CD4-positive, alpha-beta T cell treated with Interleukin-4 for 4 hours (primary cell): Measurements from ENCODE around the gene MEMO1.
"Not testable (repeated sequence)": the region's sequence is repeated elsewhere in the genome, so short reads cannot be mapped to it uniquely, and the experiment has no call there.

ENCODE experiments used
- DNase-seq: peaks from one replicate; pipeline ENCODE4 v3.0.0-alpha.2; 2020

Gene MEMO1

DNA sequence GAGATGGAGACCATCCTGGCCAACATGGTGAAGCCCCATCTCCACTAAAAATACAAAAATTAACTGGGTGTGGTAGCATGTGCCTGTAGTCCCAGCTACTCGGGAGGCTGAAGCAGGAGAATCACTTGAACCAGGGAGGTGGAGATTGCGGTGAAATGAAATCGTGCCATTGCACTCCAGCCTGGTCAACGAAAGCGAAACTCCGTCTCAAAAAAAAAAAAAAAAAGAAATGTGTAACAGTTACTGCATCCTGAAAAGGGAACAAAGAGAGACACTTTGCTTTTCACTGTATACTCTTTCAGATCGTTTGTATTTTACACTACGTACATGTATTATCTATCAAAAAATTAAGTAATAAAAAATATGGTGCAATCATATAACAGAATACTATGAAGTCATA is 53.9 kb downstream of the MEMO1 start:
- DNase-seq: not testable (repeated sequence)

DNA sequence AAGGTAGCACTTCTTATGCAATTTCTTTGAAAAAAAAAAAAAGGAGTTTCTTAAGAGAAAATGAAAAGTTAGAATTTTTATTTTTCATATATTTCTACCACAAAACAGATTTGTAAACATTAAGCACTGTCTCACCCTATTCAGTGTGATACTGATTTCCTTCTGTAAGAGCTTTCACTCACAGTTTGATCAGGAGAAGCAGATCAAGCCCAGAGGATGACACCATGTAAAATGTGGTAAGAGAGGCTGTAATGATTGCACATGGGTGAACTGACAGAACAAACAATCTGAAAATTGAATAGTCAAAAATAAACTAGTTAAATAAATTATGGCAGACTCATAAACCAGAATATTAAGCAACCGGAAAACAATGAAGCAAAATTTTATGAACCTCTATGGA is 54.5 kb downstream of the MEMO1 start:
- DNase-seq: no peak

GRCh38 chr2:31953095-31953494 is 57.7 kb downstream of the MEMO1 start:
- not testable (repeated sequence) for DNase-seq

DNA sequence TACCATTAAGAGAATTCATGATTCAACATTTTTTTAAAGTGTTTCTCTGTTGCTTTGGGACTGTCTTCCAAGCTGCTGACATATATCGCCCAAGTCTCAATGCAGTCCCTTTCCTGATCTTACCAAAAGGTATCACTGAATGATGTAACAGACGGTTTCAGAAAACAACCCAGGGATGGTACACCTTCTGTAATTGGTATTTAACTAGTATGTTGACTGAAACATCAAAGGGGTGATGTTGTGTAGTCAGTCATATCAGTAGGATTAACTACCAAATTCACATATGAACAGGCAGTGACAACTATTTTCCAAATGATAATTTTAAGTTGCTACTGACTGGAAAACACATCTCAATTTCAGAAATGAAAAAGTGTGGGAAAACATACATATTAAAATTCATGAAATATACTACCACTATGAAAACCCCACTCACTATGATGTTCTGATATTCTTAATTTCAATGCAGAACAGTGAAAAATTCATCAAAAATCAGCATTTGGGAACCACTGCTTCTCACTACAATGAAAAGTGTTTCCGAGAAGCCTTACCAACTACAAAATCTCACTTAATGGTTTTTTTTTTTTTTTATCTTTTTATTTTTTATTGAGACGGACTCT is 59.8 kb downstream of the MEMO1 start:
- DNase-seq: no peak

GRCh38 chr2:31947871-31948270 is 62.9 kb downstream of the MEMO1 start:
- no peak for DNase-seq

DNA sequence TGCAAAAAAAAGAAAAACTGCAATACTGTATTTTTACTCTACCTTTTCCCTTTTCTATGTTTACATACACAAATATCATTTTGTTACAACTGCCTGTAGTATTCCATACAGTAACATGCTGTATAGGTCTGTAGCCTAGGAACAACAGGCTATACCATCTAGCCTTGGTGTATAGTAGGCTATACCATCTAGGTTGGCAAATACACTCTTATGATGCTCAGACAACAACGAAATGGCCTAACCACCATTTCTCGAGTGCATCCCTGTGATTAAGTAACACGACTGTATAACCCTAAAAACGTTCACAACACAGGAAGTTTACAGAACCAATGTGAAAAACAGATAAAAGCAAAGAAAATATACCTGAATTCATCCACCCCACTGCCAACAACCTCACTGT is 64.0 kb downstream of the MEMO1 start:
- DNase-seq: no peak

GRCh38 chr2:31945572-31945935 is 65.3 kb downstream of the MEMO1 start:
- no peak for DNase-seq

DNA sequence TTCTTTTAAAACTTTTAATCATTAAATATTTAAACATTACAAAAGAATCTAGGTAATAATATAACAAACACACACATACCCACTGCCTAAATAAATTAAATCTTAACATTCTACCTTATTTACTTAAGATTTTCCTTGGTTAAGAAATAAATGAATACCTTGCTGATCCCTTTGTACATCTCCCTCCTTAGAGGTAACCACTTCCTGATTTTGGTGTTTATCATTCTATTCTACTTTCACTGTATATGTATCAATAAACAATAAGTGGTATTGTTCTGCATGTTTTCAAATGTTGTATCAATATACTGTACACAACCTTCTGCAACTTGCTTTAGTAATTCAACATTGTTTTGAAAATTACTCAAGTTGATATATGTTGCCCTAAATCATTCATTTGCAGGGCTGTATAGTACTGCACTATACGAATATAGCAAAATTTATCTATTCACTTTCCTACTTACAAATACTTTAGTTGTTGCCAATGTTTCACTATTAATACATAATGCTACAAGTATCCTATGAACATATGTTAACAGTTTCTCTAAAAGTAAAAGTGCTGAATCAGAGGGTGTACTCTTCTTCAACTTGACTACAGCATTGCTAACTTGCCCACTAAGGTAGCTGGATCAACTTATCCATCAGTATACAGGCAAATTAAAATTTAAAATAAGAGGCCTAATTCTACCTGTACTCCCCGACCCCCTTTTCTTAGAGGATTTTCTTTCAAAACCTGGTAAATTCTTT is 65.8 kb downstream of the MEMO1 start:
- no peak for DNase-seq

GRCh38 chr2:31943636-31944225 is 67.1 kb downstream of the MEMO1 start:
- no peak for DNase-seq

- DNase-seq: no peak
These were observed 69.9 kb downstream of the MEMO1 start for GRCh38 chr2:31940920-31941319.

DNA sequence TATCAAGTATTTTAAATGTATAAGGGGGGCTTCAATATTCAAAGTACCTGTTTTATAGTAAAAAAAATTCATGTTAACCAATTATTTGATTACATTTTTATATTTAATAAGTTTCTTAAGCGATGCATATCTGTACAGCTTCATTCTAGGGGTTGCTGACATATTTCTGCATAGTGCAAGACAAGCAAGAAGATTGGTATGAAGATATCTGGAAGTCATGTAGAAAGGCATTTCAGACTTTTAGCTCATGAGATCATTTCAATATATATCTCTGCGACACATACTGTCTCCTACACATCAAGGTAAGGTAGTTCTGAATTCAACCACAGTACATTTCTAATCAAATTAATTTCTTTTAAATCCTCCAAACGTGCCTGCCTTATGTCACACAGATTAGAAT is 73.1 kb downstream of the MEMO1 start:
- no peak for DNase-seq

GRCh38 chr2:31935370-31935769 is 75.4 kb downstream of the MEMO1 start:
- DNase-seq: no peak

DNA sequence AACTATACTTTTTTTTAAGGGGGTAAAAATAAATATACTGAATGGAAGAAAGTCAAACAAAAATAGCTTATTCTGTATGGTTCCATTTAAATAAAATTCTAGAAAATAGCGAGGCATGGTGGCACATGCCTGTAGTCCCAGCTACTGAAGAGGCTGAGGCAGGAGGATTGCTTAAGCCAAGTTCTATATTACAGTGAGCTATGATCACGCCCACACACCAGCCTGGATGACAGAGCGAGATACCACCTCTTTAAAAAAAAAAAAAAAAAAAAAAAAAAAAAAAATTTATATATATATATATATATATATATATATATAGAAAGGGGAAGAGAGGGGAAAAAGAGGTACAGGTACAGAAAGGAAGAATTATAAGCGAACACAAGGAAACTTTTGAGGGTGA is 77.7 kb downstream of the MEMO1 start:
- no peak for DNase-seq

GRCh38 chr2:31932589-31932988 is 78.2 kb downstream of the MEMO1 start:
- DNase-seq: no peak

- DNase-seq: no peak
These were observed 78.9 kb downstream of the MEMO1 start for GRCh38 chr2:31931916-31932315.

DNA sequence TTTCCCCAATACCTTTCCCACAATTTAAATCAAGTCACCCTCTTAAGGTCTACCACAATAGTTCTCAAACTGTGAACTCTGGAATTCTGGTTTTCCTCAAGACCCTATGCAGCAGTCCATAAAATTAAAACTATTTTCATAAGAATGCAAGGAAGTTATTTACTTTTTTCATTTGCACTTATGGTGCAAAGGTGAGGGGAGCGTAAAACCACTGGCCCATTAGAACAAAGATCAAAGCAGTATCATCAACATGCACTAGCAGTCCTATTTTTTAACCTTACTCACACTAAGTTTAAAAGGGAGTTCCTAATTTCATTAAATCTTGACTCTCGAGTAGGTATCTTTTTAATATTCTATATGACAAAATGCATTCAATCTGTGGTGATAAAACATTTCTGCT is 85.3 kb downstream of the MEMO1 start:
- no peak for DNase-seq

- no peak for DNase-seq
These were observed 87.1 kb downstream of the MEMO1 start for GRCh38 chr2:31923662-31924061.

DNA sequence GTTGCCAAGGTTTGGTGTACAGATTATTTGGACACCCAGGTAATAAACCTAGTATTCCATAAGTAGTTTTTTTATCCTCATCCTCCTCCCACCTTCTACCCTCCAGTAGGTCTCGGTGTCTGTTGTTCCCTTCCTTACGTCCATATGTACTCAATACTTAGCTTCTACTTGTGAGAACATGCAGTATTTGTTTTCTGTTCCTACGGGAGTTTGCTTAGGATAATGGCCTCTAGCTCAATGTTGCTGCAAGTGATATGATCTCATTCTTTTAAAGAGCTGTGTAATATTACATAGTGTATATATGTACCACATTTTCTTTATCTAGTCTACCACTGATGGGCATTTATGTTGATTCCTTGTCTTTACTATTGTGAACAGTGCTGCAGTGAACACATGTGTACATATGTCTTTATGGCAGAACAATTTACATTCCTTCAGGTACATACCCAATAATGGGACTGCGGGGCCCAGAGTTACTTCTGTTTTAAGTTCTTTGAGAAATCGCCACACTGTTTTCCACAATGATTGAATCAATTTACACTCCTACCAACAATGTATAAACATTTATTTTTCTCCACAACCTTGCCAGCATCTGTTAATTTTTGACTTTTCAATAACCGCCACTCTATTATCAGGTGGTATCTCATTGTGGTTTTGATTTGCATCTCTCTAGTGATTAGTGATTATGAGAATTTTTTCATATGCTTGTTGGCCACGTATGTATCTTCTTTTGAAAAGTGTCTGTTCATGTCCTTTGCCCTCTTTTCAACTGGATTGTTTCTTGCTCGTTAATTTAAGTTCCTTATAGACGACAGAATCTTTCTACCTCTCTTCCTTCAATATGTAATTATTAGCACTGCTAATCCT is 88.0 kb downstream of the MEMO1 start:
- no peak for DNase-seq

GRCh38 chr2:31920962-31921361 is 89.8 kb downstream of the MEMO1 start:
- no peak for DNase-seq

DNA sequence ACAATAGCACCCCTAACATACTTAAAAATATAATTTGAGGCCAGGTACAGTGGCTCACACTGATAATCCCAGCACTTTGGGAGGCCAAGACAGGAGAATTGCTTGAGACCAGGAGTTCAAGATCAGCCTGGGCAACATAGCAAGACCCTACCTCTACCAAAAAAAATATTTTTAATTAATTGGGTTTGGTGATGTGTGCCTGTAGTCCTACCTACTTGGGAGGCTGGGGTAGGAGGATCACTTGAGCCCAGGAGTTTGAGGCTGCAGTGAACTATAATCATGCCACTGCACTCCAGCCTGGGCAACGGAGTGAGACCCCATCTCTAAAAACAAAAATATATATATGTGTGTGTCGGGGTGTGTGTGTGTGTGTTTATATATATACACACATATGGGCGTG is 91.3 kb downstream of the MEMO1 start:
- DNase-seq: no peak

GRCh38 chr2:31909661-31910060 is 101.1 kb downstream of the MEMO1 start:
- no peak for DNase-seq

DNA sequence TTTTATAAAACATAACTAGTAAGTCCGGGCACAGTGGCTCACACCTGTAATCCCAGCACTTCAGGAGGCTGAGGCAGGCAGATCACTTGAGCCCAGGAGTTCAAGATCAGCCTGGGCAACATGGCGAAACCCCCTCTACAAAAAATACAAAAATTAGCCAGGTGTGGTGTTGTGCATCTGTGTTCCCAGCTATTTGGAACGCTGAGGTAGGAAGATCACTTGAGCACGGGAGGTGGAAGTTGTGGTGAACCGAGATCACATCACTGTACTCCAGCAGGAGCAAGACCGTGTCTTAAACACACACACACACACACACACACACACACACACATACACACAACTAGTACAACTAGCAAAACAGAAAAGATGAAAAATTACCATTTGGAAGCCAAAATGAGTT is 103.3 kb downstream of the MEMO1 start:
- DNase-seq: not testable (repeated sequence)

DNA sequence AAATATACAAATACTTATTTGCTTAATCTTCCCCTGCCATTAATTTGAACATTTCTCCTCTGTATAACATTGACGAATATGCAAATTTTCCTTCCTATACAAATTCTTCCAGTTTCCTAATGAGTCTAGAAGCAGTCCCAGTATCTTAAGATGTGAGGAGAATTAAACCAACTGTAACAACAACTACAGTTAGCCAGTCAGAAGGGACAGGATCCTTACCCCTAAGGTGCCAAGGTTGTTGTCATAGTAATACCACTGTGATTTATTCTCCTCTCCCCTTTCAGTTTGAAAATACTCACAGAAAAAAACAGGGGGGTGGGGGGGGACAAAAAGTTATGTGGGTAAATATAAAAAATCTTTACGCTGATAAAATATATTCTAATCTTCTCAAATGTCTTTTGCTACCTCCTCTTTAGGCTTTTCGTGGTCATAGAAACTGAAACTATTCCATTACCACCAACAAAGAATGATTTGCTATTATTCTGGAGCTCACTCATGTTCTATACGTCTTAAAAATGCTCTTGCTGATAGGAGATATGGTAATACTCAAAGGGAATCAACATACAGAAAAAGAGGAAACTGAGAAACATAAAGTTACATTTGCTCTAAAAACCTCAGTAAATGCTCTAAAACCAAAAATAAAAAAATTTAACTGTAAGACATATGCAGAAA is 107.6 kb downstream of the MEMO1 start:
- DNase-seq: no peak
